ENCODE results near the gene PKD1L1. TPM values are rescaled to one million over a fixed set of nuclear protein-coding genes. Genes with fewer than 3 reads are reported as not detected.

PKD1L1 gene
- total RNA-seq, 1 experiment from 2014 or later = 0.17 TPM

GRCh38 chr7:47907981-47908616 is 40.2 kb downstream of the PKD1L1 start:
- Histone ChIP-seq H3K79me1 (ENCODE audit: insufficient read depth, low read depth, low read length, poor library complexity, severe bottlenecking) (no peaks in the 10 kb centered on the region), H3K4me1 (ENCODE audit: insufficient read depth, low read length) (peaks cover 8% of the 10 kb centered on the region), H3K14ac (ENCODE audit: insufficient read depth, low read length) (no peak overlapping the region), H4K20me1 (ENCODE audit: control insufficient read depth, insufficient read depth, insufficient read length) (no peaks in the 10 kb centered on the region), H2AK5ac (ENCODE audit: insufficient read length, low read length) (no peak overlapping the region), H2BK5ac (ENCODE audit: insufficient read length, low read length) (no peak overlapping the region), H3T11ph (ENCODE audit: low read length) (no peak overlapping the region), H2BK20ac (ENCODE audit: low read depth, low read length, poor library complexity, severe bottlenecking) (no peak overlapping the region), H3K79me2 (ENCODE audit: insufficient read depth, low read length) (no peaks in the 10 kb centered on the region), H2BK120ac (ENCODE audit: low read depth, low read length, poor library complexity, severe bottlenecking) (no peak overlapping the region), H4K91ac (ENCODE audit: insufficient read length, low read depth, low read length) (no peak overlapping the region), H3K4ac (ENCODE audit: low read depth, low read length) (no peak overlapping the region), H3K23ac (ENCODE audit: insufficient read length, low read depth, low read length) (no peak overlapping the region), H2BK15ac (ENCODE audit: low read depth, low read length) (no peak overlapping the region), H2BK12ac (ENCODE audit: insufficient read length, low read depth, low read length) (no peak overlapping the region), H3K4me2 (ENCODE audit: insufficient read depth, insufficient read length, low read length) (no peak overlapping the region), H3K27ac (ENCODE audit: insufficient read length, low read depth, low read length) (no peak overlapping the region), H3K27me3 (ENCODE audit: insufficient read depth, low read length) (no peaks in the 10 kb centered on the region), H3K9me3 (ENCODE audit: control insufficient read depth, low read depth, low read length) (no peaks in the 10 kb centered on the region), H3K9ac (ENCODE audit: extremely low read depth, insufficient read length, low read length) (no peak overlapping the region), H2AFZ (ENCODE audit: low read length) (no peak overlapping the region), H4K5ac (ENCODE audit: insufficient read length, low read depth, low read length) (no peak overlapping the region), H3K56ac (ENCODE audit: insufficient read length, low read depth, low read length) (no peak overlapping the region), H4K8ac (replicated peaks; ENCODE audit: insufficient read length, low read depth, low read length) (no peak overlapping the region), H3K23me2 (ENCODE audit: insufficient read length, low read depth, low read length, poor library complexity, severe bottlenecking) (no peaks in the 10 kb centered on the region), H3K18ac (ENCODE audit: insufficient read length, low read depth, low read length) (no peak overlapping the region)
- peaks cover 41 to 42% of the 10 kb centered on the region in 2 experiments for H3K4me1 Mint-ChIP-seq
- no peaks in the 10 kb centered on the region; the same call in 1 of the 2 replicates for H3K27me3 Mint-ChIP-seq (ENCODE audit: low read depth)
- no peak overlapping the region for H3K4me3 Mint-ChIP-seq
- no peak overlapping the region; a peak in 1 of 7 replicates for H3K27ac Mint-ChIP-seq
- WGBS (ENCODE audit: extremely low coverage, insufficient read length, low lambda C conversion rate) = no CpG with 5 or more reads among the region's 9 CpGs
- H3K36me3 Mint-ChIP-seq (ENCODE audit: insufficient read depth in 1 of 3, low read depth in 3 of 3) = no peaks in the 10 kb centered on the region
- no peaks in the 10 kb centered on the region for H3K9me3 Mint-ChIP-seq
- TF ChIP-seq, protein P1, sequence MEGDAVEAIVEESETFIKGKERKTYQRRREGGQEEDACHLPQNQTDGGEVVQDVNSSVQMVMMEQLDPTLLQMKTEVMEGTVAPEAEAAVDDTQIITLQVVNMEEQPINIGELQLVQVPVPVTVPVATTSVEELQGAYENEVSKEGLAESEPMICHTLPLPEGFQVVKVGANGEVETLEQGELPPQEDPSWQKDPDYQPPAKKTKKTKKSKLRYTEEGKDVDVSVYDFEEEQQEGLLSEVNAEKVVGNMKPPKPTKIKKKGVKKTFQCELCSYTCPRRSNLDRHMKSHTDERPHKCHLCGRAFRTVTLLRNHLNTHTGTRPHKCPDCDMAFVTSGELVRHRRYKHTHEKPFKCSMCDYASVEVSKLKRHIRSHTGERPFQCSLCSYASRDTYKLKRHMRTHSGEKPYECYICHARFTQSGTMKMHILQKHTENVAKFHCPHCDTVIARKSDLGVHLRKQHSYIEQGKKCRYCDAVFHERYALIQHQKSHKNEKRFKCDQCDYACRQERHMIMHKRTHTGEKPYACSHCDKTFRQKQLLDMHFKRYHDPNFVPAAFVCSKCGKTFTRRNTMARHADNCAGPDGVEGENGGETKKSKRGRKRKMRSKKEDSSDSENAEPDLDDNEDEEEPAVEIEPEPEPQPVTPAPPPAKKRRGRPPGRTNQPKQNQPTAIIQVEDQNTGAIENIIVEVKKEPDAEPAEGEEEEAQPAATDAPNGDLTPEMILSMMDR (conservative IDR thresholded peaks at IDR 0.05) = no peak
- DNase-seq = no peak
